Left colon (tissue), 2 donors: ENCODE results near the gene CCDC197. TPM values are rescaled to one million over a fixed set of nuclear protein-coding genes. Genes with fewer than 3 reads are reported as not detected.
A peak's percentile ranks its signal among the peaks of the same experiment; 100 is the strongest.

Source experiments
- ATAC-seq: fragments of 200-7000 bp; cut with Tn5 transposase; one replicate; pipeline ENCODE4 v1.9.1; 2020; ENCODE audit warnings: mild to moderate bottlenecking, moderate library complexity
- DNase-seq, 2 donors: peaks; one replicate each; pipeline ENCODE4 v3.0.0-alpha.2; 2020
- intact Hi-C, 2 donors: fragments of 100-400 bp; cut with DNase I in 1 of 2; cut with micrococcal nuclease in 1 of 2; formaldehyde crosslinking; loops; one replicate each; pipeline versions ENCODE4 v1.11.2 to v1.14.0; 2022; cut with DNase I, micrococcal nuclease
- total RNA-seq, 2 donors: library from RNA; stranded (reverse); fragmentation: NEBNext Ultra II Directional; extraction: Animal tissue kit (Norgen Biotek cat#: 25700); gene quantifications; one replicate each; pipeline ENCODE4 v1.2.1, GENCODE V29; 2021
- donor health status: DM: no; HTN: no; CAD: no.
- donor health status: DM: yes; HTN: yes; CAD: no.

Gene CCDC197
- total RNA-seq, 2 donors from 2014 or later: not detected

DNA sequence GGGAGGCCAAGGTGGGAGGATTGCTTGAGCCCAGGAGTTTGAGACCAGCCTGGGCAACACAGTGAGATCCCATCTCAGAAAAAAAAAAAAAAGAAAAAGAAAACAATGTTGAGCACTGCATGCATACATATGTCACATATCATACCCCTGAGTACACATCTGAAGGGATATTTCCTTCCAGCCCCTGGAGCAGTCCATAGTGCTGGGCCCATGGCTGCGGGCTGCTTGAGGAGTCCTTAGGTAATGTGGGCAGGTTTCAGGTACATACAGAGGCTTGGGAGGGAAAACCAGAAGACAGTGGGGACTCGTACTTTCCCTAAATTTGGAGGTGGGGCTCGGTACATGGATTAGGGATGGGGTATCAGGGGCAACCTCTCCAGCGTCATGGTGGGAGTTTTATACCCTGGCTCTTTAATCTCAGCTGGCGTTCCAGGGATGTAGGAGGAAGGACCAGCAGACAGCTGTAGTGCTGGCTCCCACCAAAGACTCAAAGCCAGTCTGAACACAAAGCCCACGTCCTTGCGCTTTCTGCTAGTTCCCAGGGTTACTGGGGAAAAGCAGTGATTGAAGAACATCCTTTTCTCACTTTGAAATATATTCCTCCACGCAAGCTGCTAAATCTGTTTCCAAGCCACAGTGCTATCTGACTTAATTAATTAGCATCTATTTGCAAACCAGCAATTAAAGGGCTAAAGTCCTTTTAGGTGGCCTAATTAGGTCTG, 34.2 kb downstream of the CCDC197 start:
- no peak for DNase-seq
- intact Hi-C loops: no loop called here
- ATAC-seq: no peak

DNA sequence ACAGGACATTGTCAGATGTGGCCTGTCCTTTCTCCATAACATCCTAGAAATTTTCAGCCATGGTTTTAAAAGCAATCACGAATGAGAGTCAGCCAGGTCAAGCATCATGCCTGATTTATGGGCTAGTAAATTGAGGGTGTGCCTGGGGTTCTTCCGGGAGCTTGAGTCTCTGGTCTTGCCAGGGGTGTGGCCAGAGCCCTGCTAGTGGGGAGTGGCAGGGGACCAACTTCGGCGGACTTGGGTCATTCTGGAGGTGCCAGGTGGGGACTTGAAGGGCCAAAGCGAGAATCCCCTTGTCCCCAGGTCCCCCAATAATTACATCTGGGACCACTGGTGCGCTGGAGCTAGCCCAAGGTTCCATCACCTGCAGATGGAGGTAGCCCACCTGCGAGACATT, 34.8 kb downstream of the CCDC197 start:
- DNase-seq: peak; percentile 47 to 68
- intact Hi-C loops: no loop called here
- peak; percentile 77 for ATAC-seq

DNA sequence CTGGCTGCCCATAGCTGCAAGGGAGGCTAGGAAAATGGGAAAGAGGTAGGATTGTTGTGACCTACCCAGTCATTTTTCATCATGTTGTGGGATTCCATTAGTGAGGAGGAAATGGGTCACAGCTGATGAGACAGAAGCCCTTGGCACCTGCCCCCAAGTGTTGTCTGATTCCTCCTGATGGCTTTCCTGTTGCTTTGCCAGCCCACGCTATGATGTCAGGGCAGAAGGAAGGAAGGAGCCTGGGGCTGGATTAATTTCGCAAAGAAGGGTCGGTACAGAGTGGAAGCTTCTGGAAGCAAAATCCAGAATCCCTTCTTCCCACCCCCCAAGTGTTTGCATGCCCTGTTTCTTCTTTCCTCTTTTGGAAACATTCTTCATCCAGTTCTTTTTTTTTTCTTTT, 37.8 kb downstream of the CCDC197 start:
- DNase-seq (no peak), ATAC-seq (no peak)
- intact Hi-C loops: loop anchor here in 1 of 2 donors (5.0 kb wide), 1 partner anchor 102 kb away; no protein-coding TSS in a partner anchor

DNA sequence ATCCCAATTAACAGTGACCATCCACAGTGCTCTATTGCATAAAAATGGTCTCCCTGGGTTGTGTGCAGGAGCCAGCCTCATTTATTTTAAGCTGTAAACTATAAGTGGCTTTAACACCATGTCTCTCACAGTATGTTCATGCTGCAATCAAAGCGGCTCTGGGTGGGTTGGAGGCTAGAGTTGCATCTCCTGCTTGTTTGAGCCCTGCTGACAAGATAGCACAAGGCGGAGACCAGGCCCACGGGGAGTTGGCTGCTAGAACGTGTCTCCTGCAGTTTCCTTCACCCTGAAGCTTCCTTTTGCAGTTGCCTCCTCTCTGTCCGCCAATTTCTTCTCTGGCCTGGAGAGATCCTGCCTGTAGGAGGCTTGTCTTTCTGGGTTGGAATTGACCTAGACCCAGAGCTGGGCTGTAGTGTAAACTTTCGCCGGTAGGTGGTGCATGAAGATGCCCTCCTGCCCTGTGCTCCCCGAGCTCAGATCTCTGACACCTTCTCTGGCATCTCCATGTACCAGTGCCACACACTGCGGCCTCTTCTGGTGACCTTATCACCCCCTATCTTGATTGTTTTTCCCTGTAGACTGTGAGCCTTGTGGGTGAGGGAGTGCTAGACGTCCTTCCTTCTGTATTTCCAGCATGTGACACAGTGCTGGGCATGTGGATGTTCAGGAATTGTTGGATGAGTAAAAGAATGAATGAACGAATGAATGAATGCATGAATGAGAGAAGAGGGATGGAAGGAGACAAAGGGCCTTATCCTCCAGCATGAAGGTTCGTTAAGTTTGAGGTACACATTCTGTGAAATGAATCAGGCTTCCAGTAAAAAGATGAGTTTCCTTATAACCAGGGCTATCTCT, 39.4 kb downstream of the CCDC197 start:
- intact Hi-C loops: loop anchor here in 1 of 2 donors (5.0 kb wide), 1 partner anchor 101 kb away; no protein-coding TSS in a partner anchor
- DNase-seq: peak; percentile 56 to 86
- peak; percentile 86 for ATAC-seq

DNA sequence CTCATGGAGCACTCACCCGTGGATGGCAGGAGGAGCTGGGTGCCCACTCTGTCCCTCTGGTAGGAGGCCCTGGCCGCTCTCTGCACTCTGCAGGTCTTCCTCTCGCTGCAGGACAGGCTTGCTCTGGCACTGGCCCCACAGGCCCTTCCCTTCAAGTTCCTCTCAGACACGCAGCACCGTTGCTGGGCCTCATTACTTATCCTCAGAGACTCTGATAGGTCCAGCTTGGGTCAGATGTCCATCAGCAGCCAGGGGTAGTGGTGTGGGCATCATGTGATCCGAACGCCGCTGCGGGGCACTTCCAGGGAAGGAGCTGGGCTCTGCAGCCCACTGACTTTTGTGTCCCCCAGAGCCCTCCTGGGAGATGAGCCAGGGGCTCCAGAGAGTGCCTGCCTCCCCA, 40.9 kb downstream of the CCDC197 start:
- DNase-seq: no peak
- intact Hi-C loops: loop anchor here in 1 of 2 donors (5.0 kb wide), 1 partner anchor 99 kb away; no protein-coding TSS in a partner anchor
- ATAC-seq: no peak

DNA sequence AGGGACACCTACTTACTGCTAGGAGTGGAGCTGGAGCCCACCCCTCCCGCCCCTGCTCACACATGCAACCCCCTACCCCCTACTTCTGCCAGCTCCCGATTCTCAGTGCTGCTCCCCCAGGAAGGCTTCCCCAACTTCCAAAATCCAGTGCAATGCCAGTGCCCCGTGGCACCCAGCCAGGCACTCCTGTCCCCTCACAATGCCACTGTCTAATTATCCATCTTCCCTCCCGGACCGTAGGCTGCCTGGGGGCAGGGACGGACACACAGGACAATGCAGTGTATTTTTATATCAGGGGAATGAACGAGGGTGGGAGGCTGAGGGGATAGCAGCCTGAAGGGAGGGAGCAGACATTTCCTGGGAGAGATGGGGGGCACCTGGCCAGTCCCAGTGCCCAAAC, 41.4 kb downstream of the CCDC197 start:
- ATAC-seq: no peak
- no peak for DNase-seq
- intact Hi-C loops: loop anchor here in 1 of 2 donors (5.0 kb wide), 1 partner anchor 99 kb away; no protein-coding TSS in a partner anchor

DNA sequence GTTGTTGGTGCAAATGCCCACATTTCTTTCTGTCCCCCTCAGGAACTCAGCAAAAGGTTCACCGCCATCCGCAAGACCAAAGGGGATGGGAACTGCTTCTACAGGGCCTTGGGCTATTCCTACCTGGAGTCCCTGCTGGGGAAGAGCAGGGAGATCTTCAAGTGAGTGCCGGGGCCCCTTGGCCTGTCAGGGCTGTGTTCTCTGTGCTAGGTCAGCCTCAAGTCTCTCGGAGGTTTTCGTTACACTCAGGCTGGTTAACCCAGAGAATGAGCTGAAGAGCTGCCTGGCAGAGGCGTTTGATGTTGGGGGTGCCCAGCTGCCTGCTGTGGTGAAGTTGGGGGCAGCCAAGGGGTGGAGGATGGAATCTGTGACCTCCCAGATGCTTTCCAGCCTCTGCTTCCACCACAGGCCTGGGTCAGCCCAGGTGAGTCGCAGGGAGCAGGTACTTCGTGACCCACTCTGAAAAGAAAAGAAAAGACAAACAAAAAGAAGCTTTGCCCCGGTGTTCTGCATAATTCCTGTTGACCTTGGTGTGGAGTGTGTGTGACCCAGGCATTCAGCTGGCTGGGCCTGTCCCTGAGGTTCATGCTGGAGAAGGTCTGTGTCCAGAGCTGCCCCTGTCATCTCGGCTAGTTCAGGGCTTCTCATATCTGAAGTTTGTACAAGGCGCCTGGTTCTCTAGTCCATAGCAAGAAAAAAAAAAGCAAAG, 42.0 kb downstream of the CCDC197 start:
- no peak for DNase-seq
- no peak for ATAC-seq
- intact Hi-C loops: loop anchor here in 1 of 2 donors (5.0 kb wide), 1 partner anchor 98 kb away; no protein-coding TSS in a partner anchor

DNA sequence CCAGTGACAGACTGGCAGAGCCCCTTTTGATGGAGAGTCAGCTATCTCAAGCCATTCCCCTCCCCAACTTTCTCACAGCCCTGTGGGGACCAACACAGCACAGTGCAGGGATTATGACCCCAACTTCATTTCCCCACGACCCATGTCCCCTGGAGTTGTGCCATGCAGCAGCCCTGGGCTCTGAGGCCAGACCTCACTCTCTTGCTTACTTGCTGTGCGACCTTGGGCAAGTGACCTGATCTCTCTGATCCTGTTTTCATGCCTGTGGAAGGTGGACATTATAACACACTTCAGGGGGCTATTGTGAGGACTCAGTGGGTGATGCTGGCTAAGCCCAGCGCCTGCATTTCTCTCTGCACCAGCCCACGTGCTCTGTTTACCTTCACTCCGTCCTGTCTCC, 43.1 kb downstream of the CCDC197 start:
- intact Hi-C loops: no loop called here
- DNase-seq (no peak), ATAC-seq (no peak)

DNA sequence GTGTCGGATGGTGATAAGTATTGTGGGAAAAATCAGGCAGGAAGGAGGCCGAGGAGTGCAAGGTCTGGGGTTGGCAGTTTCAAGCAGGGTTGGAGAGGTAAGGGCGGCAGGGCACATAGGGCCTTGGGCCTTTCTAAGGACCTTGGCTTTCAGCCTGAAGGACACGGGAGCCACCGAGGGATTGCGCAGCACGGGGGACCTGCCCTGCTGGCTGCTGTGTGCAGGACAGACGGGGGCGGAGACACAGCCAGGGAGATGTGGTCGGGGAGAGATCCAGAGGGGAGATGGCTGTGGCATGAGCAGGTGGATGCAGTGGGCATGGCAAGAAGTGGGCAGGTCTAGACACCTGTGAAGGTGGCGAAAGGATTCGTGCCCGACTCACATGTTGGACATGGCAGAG, 43.7 kb downstream of the CCDC197 start:
- no peak for ATAC-seq
- no peak for DNase-seq
- intact Hi-C loops: no loop called here

DNA sequence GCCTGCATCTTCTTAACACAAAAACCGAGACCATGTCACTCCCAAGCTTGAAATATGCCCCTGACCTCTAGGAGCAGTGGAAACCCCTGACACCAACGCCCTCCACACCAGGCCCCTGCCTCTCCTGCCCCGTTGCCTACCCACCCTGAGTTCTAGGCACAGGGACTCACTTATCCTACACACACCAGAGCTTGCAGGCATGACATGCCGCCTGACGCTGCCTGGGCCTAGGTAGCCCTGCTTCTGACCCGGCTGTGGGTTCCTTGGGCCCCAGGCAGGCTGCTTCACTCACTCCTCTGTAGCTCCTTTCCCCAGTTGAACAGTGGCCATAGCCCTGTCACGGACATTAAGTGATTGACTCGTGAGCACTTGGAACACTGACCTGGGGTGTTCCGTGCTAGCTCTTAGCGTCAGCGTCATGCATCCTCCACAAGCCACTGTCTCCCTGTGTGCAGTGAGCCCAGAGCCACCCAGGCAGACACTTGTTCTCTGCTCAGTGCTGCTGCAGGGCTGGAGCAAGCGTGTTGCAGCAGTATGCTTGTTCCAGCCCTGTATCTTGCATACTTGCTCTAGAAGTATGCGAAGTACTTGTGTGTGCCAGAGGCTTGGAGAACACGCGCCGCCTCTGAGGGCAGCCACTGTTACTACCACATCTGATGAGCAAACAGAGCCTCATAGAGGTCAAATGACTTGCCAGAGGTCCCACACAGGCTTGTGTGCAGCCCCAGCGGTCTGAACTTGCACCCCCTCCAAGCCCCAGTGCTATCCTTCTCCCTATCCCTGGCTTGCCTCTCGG, 44.6 kb downstream of the CCDC197 start:
- ATAC-seq (no peak), DNase-seq (no peak)
- intact Hi-C loops: no loop called here

DNA sequence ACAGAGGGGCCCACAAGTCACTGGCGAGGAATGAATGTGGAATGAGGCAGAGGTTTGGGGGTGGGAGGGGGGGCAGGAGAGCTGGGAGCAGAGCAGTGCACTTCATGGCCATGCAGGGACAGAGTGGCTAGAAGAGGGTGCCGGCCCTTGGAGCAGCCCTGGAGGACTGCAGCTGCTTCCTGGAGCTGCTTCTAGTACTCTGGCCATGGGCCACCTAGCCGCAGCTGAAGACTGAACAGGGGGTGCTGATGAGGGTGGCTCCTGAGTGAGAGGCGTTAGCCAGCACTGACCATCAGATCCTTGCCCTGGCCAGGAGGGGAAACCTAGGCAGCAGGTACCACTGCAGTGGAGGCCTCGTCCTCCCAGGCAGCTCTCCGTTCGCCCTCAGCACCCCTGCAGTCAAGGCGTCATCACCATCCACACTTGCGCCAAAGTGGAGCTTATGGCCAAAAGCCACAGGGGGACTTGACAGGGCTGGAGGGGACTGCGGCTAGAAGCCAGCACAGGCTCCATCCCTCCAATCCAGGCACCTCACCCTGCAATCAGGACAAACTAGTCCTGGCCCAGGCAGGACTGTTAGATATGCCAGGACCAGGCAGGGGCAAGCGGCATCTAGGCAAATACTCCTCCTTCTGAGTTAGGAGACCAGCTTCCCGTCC, 45.5 kb downstream of the CCDC197 start:
- DNase-seq: no peak
- intact Hi-C loops: no loop called here
- ATAC-seq: no peak

DNA sequence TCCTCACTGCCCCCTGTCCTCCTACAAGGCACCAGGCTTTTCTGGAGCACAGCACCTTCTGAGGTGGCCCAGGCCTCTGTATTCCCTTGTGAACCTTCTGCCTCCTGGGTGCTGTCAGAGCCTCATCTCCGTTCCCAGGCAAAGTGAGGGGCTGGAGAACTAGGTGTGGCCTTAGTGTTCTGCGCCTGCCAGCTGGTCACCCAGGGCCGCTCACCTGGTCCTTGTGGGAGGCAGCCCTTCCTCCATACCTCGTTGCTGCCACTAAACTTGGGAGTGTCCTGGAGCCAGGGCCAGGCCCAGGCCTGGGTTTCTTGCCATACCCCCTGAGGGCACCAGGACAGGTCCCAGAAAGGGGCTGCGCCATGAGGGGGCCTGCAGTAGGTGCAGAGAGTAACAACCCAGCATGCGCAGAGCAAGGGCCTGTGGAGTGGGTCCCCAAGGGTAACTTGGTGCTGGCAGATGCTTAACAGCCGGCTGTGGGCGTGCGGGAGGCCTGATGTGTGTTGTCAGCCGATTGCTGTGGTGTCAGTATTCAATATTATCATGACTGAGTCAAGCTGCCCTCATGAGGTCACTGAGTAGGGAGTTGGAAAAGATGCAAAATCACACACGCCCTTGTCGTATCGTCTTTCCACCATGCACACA, 46.1 kb downstream of the CCDC197 start:
- no peak for DNase-seq
- ATAC-seq: peak; percentile 39
- intact Hi-C loops: no loop called here

DNA sequence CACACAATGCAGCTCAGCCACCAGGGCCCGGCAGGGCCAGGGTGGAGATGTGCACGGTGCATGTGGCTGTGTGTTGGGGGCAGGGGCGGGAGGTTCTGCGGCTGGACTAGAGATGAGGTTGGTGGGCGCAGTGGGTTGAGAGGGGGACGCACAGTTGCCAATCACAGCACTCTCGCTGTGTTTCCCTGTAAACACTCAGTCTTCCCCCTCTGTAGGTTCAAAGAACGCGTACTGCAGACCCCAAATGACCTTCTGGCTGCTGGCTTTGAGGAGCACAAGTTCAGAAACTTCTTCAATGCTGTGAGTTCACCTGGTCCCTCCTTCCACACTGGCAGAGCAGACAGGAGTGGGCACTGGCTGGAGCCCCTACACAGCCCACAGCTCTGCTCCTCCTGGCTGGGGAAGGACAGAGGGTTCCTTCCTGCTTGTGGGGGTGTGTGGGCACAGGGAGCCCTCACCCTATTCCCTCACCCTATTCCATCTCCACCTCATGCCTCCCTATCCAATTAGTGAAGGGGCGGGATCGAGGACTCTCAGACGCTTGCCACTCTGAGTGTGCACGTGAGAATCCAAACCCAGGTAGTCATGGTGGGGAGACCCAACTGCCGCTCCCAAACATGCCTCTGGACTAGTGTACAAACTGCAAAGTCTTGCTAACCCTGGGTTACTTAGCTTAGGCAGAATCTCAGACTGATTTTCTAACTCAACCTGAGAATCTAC, 46.8 kb downstream of the CCDC197 start:
- DNase-seq: peak in 1 of 2 donors; percentile 11
- ATAC-seq: peak; percentile 4
- intact Hi-C loops: no loop called here

DNA sequence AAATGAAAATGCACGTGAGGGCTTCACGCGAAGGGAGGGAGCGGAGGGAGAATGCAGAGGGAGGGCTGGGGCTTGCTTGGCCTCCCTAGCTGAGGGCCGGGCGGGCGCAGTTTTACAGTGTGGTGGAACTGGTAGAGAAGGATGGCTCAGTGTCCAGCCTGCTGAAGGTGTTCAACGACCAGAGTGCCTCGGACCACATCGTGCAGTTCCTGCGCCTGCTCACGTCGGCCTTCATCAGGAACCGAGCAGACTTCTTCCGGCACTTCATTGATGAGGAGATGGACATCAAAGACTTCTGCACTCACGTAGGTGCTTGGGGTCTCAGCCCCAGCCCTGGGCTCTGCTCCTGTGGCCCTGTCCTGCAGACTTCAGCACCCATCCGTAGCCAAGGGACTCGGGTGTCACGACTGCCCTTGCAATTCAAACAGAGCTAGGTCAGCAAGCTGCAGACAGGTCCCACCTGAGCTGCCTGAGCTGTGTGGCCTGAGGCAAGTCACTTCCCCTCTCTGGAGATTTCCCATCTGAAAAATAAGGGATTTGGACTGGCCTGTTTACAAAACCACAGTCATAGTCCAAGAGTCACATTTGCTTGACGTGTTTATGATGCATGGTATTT, 47.5 kb downstream of the CCDC197 start:
- intact Hi-C loops: no loop called here
- DNase-seq: peak in 1 of 2 donors; percentile 19
- no peak for ATAC-seq

DNA sequence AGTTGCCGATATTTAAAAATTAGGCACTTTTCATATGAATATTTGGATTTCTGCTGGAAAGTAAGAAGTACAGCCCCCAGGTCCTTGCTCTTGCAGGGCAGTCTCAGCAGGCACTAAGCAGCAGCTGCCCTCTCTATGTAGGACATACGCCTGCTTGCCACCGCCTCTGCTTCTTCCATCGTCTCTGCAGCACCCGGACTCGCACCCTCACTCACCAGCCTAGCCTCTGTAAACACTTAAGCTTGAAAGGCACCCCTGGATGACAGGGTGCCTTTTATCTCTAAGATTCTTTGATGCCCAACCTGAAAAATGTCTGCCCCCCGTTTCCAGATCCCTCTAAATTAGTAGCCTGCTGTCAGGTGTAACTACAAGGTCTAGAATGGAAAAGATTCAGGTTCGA, 48.0 kb downstream of the CCDC197 start:
- intact Hi-C loops: no loop called here
- DNase-seq: no peak
- no peak for ATAC-seq

DNA sequence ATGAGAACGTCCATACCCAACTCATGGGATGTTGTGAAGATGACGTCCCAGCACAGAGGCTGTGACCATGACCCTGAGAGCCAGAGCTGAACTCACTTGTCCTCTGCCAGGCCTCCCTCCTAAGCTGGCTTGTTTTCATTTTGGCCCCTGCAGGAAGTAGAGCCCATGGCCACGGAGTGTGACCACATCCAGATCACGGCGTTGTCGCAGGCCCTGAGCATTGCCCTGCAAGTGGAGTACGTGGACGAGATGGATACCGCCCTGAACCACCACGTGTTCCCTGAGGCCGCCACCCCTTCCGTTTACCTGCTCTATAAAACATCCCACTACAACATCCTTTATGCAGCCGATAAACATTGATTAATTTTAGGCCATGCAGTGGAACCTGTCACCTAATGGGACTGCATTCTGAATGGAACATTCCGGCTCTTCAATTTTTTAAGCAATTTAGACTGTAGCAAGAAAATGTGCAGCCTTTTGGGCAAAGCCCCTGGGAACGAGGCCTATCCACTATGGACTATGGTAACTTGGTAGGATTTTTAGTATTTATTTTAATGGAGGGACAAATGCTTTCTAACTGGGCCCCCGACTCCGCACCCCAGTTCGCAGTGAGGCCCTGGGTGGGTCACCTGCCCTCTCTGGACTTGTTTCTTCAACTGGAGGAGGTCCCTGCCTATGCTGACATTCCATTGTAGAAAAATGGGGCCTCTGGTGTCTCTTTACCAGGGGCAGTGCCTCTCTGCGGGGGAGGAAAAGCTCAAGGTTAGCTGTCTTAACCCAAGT, 48.7 kb downstream of the CCDC197 start:
- ATAC-seq (no peak), DNase-seq (no peak)
- intact Hi-C loops: no loop called here
